ENCODE results near the gene ARHGAP18.

- TF ChIP-seq, protein P1, sequence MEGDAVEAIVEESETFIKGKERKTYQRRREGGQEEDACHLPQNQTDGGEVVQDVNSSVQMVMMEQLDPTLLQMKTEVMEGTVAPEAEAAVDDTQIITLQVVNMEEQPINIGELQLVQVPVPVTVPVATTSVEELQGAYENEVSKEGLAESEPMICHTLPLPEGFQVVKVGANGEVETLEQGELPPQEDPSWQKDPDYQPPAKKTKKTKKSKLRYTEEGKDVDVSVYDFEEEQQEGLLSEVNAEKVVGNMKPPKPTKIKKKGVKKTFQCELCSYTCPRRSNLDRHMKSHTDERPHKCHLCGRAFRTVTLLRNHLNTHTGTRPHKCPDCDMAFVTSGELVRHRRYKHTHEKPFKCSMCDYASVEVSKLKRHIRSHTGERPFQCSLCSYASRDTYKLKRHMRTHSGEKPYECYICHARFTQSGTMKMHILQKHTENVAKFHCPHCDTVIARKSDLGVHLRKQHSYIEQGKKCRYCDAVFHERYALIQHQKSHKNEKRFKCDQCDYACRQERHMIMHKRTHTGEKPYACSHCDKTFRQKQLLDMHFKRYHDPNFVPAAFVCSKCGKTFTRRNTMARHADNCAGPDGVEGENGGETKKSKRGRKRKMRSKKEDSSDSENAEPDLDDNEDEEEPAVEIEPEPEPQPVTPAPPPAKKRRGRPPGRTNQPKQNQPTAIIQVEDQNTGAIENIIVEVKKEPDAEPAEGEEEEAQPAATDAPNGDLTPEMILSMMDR (IDR thresholded peaks at IDR 0.05), result no peak
- no peak for TF ChIP-seq POLR2AphosphoS5 (IDR thresholded peaks at IDR 0.05)
Measured at GRCh38 chr6:129747588-129748112, 37.7 kb upstream of the ARHGAP18 start.
